ENCODE results near the gene DLGAP1.

DNA sequence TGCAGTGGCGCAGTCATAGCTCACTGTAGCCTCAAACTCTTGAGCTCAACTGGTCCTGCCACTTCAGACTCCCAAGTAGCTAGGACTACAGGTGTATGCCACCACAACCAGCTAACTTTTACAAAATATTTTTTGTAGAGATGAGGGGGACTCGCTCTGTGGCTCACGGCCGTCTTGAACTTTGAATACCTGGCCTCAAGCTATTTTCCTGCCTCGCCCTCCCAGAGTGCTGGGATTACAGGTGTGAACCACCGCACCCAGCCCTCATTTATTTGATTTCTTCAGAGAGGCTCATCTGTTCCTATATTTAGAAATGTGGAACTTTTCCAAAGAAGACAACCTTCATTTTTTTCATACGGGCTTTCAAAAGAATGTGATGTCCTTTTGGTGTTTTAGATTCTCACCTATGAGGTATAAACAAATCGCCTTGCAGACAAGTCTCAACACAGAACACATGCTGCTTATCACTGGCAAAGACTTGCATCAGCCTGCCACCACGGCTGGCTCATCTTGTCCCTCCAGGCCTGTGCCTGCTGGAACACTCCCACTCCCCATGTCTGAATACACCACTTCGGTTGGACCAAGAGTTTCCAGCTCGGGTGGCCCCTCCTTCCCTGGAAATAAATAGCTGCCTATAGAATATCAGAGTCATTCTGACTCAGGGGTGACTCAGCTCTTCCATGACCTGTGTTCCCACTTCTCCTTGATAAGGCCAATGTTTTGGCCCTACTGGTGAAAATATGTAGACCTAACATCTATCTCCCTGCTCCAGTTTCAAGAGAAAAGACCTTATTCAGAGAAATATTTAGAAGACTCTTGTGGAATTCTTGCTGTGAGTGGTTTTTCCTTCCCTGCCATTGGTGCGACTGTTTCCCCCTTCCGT is 802.5 kb downstream of the DLGAP1 start:
- TF ChIP-seq POLR2A (IDR thresholded peaks at IDR 0.05) = no peak
- peak in 1 of 4 donors; percentile 11 for TF ChIP-seq CTCF (IDR thresholded peaks at IDR 0.05)

All from right lobe of liver (tissue), 4 donors.